ENCODE measurements around the gene SYCE1L. TPM values are rescaled to one million over a fixed set of nuclear protein-coding genes. Genes with fewer than 3 reads are reported as not detected.

Gene SYCE1L
- total RNA-seq, 1 experiment from 2014 or later, result 0.49 TPM

Other genes with a start within 250 kb of the SYCE1L start
- gene MON1B, start 8.2 kb upstream of the SYCE1L start, total RNA-seq (2014; rRNA removed; shearing (Covaris generic)), result 10.4 and 12.3 TPM in 2 replicates
- 0.16 and 0.28 TPM in 2 replicates for gene ADAMTS18, start 235.6 kb downstream of the SYCE1L start, total RNA-seq (2014; rRNA removed; shearing (Covaris generic))